Neural cell (in vitro differentiated cells): ENCODE data around the gene RAP1GDS1.

ENCODE experiments used
- EP300 ChIP-seq: fragments of 450-650 bp; conservative IDR thresholded peaks from 2 replicates; pipeline ENCODE4 v1.6.1; 2014; ENCODE audit warnings: antibody characterized with exemption, mild to moderate bottlenecking, moderate library complexity; ENCODE audit not compliant: poor library complexity, severe bottlenecking
- EZH2 ChIP-seq: fragments of 200-600, 300-800 bp; shearing (Covaris generic), sonication (generic); IDR thresholded peaks from 2 replicates; pipeline ENCODE4 v1.6.1; 2014; ENCODE audit warnings: antibody characterized with exemption, low read length, borderline replicate concordance, mild to moderate bottlenecking; ENCODE audit not compliant: insufficient read depth, poor library complexity, severe bottlenecking
- POLR2AphosphoS5 ChIP-seq: IDR thresholded peaks from 2 replicates; pipeline ENCODE4 v1.6.1; 2012
- SMC3 ChIP-seq: fragments of 450-650 bp; conservative IDR thresholded peaks from 2 replicates; pipeline ENCODE4 v1.6.1; 2014; ENCODE audit warnings: antibody characterized with exemption, mild to moderate bottlenecking, moderate library complexity; ENCODE audit not compliant: poor library complexity
- TAF1 ChIP-seq: IDR thresholded peaks from 2 replicates; pipeline ENCODE4 v1.6.1; 2012; ENCODE audit warnings: low read depth
- TF ChIP-seq, protein P1 (sequence below): fragments of 450-650 bp; IDR thresholded peaks from 2 replicates; pipeline ENCODE4 v1.5.1; 2014; ENCODE audit warnings: antibody characterized with exemption, mild to moderate bottlenecking, moderate library complexity; ENCODE audit not compliant: poor library complexity, severe bottlenecking
- TF ChIP-seq, protein P2 (sequence below): IDR thresholded peaks from 2 replicates; pipeline ENCODE4 v1.6.1; 2012; ENCODE audit warnings: borderline replicate concordance

DNA sequence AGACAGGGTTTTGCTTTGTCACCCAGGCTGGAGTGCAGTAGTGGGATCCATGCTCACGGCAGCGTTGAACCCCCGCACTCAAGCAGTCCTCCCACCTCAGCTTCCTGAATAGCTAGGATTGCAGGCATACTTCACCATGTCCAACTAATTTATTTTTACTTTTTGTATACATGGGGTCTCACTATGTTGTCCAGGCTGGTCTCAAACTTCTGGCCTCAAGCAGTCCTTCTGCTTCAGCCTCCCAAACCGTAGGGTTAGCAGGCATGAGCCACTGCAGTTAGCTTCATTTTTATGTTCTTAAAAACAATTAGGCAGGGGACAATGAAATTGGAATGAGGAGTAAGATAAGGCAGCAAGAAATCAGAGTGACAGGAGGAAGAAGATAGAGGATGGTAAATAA, 50.5 kb downstream of the RAP1GDS1 start:
- TF ChIP-seq POLR2AphosphoS5, result no peak
- TF ChIP-seq, protein P1, sequence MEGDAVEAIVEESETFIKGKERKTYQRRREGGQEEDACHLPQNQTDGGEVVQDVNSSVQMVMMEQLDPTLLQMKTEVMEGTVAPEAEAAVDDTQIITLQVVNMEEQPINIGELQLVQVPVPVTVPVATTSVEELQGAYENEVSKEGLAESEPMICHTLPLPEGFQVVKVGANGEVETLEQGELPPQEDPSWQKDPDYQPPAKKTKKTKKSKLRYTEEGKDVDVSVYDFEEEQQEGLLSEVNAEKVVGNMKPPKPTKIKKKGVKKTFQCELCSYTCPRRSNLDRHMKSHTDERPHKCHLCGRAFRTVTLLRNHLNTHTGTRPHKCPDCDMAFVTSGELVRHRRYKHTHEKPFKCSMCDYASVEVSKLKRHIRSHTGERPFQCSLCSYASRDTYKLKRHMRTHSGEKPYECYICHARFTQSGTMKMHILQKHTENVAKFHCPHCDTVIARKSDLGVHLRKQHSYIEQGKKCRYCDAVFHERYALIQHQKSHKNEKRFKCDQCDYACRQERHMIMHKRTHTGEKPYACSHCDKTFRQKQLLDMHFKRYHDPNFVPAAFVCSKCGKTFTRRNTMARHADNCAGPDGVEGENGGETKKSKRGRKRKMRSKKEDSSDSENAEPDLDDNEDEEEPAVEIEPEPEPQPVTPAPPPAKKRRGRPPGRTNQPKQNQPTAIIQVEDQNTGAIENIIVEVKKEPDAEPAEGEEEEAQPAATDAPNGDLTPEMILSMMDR, result no peak
- no peak for TF ChIP-seq TAF1
- no peak for TF ChIP-seq EZH2
- no peak for TF ChIP-seq SMC3
- TF ChIP-seq EP300, result no peak
- TF ChIP-seq, protein P2, sequence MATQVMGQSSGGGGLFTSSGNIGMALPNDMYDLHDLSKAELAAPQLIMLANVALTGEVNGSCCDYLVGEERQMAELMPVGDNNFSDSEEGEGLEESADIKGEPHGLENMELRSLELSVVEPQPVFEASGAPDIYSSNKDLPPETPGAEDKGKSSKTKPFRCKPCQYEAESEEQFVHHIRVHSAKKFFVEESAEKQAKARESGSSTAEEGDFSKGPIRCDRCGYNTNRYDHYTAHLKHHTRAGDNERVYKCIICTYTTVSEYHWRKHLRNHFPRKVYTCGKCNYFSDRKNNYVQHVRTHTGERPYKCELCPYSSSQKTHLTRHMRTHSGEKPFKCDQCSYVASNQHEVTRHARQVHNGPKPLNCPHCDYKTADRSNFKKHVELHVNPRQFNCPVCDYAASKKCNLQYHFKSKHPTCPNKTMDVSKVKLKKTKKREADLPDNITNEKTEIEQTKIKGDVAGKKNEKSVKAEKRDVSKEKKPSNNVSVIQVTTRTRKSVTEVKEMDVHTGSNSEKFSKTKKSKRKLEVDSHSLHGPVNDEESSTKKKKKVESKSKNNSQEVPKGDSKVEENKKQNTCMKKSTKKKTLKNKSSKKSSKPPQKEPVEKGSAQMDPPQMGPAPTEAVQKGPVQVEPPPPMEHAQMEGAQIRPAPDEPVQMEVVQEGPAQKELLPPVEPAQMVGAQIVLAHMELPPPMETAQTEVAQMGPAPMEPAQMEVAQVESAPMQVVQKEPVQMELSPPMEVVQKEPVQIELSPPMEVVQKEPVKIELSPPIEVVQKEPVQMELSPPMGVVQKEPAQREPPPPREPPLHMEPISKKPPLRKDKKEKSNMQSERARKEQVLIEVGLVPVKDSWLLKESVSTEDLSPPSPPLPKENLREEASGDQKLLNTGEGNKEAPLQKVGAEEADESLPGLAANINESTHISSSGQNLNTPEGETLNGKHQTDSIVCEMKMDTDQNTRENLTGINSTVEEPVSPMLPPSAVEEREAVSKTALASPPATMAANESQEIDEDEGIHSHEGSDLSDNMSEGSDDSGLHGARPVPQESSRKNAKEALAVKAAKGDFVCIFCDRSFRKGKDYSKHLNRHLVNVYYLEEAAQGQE, result no peak
